ENCODE data around the gene IFI27.

DNA sequence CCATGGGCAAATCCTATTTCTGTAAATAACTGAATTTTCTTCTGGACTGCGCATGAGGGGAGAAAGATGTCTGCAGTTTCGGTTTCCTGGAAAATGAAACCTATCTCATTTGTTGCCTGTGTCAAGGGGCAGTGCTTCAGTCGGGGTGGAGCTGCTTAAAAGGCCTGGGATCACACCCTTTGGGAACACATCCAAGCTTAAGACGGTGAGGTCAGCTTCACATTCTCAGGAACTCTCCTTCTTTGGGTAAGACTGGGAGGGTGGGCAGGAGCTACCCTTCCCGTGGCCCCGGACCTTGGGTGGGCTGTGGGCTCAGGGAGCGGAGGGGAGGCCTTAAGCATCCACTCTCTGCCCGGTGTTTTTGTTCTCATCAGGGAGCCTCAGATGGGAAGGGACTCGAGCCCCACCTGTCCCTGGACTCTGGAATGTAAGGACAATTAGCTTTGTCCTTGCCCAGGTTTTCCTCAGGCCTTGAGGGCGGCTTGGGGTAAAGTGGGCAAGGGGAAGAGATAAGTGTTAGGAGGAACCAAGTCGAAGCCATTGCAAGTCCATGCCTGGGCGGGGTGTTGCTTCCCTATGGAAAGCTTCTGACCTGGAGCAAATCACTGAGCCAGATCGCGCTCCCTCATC, at the start of gene IFI27:
- TF ChIP-seq RAD21 (conservative IDR thresholded peaks at IDR 0.05 in 1 of 2, IDR thresholded peaks at IDR 0.05 in 1 of 2) (no peak), EP300 (IDR thresholded peaks at IDR 0.05) (no peak), E2F6 (IDR thresholded peaks at IDR 0.05; ENCODE audit: borderline replicate concordance, low read depth) (no peak), POLR2A (IDR thresholded peaks at IDR 0.05; ENCODE audit: low read length) (no peak), MAZ (IDR thresholded peaks at IDR 0.05; ENCODE audit: borderline replicate concordance, low read depth, low read length) (no peak), HES2 (IDR thresholded peaks at IDR 0.05) (no peak), CHD2 (IDR thresholded peaks at IDR 0.05; ENCODE audit: low read length, partially characterized antibody) (no peak), MAX (IDR thresholded peaks at IDR 0.05) (no peak), ZFP36 (IDR thresholded peaks at IDR 0.05; ENCODE audit: borderline replicate concordance, partially characterized antibody) (no peak), REST (IDR thresholded peaks at IDR 0.05) (no peak)
- TF ChIP-seq, protein P1, sequence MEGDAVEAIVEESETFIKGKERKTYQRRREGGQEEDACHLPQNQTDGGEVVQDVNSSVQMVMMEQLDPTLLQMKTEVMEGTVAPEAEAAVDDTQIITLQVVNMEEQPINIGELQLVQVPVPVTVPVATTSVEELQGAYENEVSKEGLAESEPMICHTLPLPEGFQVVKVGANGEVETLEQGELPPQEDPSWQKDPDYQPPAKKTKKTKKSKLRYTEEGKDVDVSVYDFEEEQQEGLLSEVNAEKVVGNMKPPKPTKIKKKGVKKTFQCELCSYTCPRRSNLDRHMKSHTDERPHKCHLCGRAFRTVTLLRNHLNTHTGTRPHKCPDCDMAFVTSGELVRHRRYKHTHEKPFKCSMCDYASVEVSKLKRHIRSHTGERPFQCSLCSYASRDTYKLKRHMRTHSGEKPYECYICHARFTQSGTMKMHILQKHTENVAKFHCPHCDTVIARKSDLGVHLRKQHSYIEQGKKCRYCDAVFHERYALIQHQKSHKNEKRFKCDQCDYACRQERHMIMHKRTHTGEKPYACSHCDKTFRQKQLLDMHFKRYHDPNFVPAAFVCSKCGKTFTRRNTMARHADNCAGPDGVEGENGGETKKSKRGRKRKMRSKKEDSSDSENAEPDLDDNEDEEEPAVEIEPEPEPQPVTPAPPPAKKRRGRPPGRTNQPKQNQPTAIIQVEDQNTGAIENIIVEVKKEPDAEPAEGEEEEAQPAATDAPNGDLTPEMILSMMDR (IDR thresholded peaks at IDR 0.05): no peak
- TF ChIP-seq, protein P2, sequence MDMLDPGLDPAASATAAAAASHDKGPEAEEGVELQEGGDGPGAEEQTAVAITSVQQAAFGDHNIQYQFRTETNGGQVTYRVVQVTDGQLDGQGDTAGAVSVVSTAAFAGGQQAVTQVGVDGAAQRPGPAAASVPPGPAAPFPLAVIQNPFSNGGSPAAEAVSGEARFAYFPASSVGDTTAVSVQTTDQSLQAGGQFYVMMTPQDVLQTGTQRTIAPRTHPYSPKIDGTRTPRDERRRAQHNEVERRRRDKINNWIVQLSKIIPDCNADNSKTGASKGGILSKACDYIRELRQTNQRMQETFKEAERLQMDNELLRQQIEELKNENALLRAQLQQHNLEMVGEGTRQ (IDR thresholded peaks at IDR 0.05): no peak

All from A549 (cell line).